KMS-11 (cell line): ENCODE measurements around the gene AGPAT1.
A peak's percentile ranks its signal among the peaks of the same experiment; 100 is the strongest.

ENCODE experiments used
- H2AFZ ChIP-seq: fragments of 200-600 bp; sonication (generic); 2 replicates; pipeline ENCODE4 v1.6.1; 2016; ENCODE audit warnings: antibody characterized with exemption, mixed run types, low read depth
- H3K27ac ChIP-seq: fragments of 200-600 bp; sonication (generic); 2 replicates; pipeline ENCODE4 v1.6.1; 2016; ENCODE audit warnings: mild to moderate bottlenecking, mixed run types
- H3K27me3 ChIP-seq: fragments of 200-600 bp; sonication (generic); 2 replicates; pipeline ENCODE4 v1.6.1; 2017; ENCODE audit warnings: mild to moderate bottlenecking, low read depth, mixed run types, moderate library complexity; ENCODE audit not compliant: insufficient read depth
- H3K36me3 ChIP-seq: fragments of 200-600 bp; sonication (generic); 2 replicates; pipeline ENCODE4 v1.6.1; 2017; ENCODE audit warnings: mild to moderate bottlenecking, mixed run types; ENCODE audit not compliant: insufficient read depth
- H3K4me1 ChIP-seq: fragments of 200-600 bp; sonication (generic); 2 replicates; pipeline ENCODE4 v1.6.1; 2016; ENCODE audit warnings: mild to moderate bottlenecking, low read depth, mixed run types; ENCODE audit not compliant: poor library complexity, severe bottlenecking
- H3K4me2 ChIP-seq: fragments of 200-600 bp; sonication (generic); 2 replicates; pipeline ENCODE4 v1.7.0; 2016; ENCODE audit warnings: mild to moderate bottlenecking, mixed run types
- H3K4me3 ChIP-seq: fragments of 200-600 bp; sonication (generic); IDR thresholded peaks from 2 replicates; pipeline ENCODE4 v1.6.1; 2017; ENCODE audit warnings: low read depth, low read length, mixed read lengths; ENCODE audit not compliant: insufficient read depth
- H3K79me2 ChIP-seq: fragments of 200-600 bp; sonication (generic); 2 replicates; pipeline ENCODE4 v1.6.1; 2016; ENCODE audit warnings: low read depth, mixed run types; ENCODE audit not compliant: insufficient read depth
- H3K9ac ChIP-seq: fragments of 200-600 bp; sonication (generic); 2 replicates; pipeline ENCODE4 v1.6.1; 2016; ENCODE audit warnings: mild to moderate bottlenecking, mixed run types
- H4K20me1 ChIP-seq: fragments of 200-600 bp; sonication (generic); 2 replicates; pipeline ENCODE4 v1.6.1; 2016; ENCODE audit warnings: mild to moderate bottlenecking, mixed run types; ENCODE audit not compliant: insufficient read depth
- CTCF ChIP-seq: fragments of 200-600 bp; sonication (generic); conservative IDR thresholded peaks from 2 replicates; pipeline ENCODE4 v1.6.1; 2017; ENCODE audit warnings: low read depth, mild to moderate bottlenecking, antibody characterized with exemption, low read length, moderate library complexity, mixed read lengths

The AGPAT1 gene

GRCh38 chr6:32181915-32182529 lies 6.1 kb upstream of the AGPAT1 start:
- Histone ChIP-seq H4K20me1 (no peaks in the 10 kb centered on the region), H3K4me1 (peaks cover 7% of the 10 kb centered on the region), H3K9ac (no peak overlapping the region), H3K4me3 (no peak overlapping the region), H3K27me3 (no peaks in the 10 kb centered on the region), H2AFZ (no peak overlapping the region), H3K36me3 (no peaks in the 10 kb centered on the region), H3K27ac (no peak overlapping the region), H3K79me2 (no peaks in the 10 kb centered on the region), H3K4me2 (no peak overlapping the region)
- no peak for TF ChIP-seq CTCF

GRCh38 chr6:32181148-32181702 lies 5.3 kb upstream of the AGPAT1 start:
- Histone ChIP-seq H4K20me1 (no peaks in the 10 kb centered on the region), H3K27ac (no peak overlapping the region), H3K36me3 (no peaks in the 10 kb centered on the region), H3K79me2 (no peaks in the 10 kb centered on the region), H3K4me2 (no peak overlapping the region), H3K4me3 (no peak overlapping the region), H3K4me1 (peaks cover 15% of the 10 kb centered on the region), H2AFZ (no peak overlapping the region), H3K27me3 (no peaks in the 10 kb centered on the region), H3K9ac (no peak overlapping the region)
- no peak for TF ChIP-seq CTCF

DNA sequence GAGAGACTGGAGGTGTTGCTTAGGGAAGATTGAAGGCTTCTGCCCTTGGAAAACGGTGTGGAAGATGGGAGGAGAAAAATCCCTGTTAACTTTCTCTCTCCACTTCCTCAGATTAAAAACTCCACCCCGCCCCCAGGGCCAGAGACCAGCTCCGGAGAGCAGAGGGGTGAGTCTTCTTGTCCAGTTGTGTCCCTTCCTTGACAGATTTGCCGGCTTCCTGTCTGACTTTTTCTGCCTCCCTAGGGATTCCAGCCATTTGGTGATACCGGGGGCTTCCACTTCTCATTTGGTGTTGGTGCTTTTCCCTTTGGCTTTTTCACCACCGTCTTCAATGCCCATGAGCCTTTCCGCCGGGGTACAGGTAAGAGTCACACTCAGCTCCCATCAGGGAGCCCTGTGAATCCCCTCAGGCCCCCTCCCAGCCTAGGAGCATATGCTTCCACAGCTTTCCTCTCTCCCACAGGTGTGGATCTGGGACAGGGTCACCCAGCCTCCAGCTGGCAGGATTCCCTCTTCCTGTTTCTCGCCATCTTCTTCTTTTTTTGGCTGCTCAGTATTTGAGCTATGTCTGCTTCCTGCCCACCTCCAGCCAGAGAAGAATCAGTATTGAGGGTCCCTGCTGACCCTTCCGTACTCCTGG lies 4.0 kb upstream of the AGPAT1 start:
- no peaks in the 10 kb centered on the region for H3K36me3 ChIP-seq
- H3K27ac ChIP-seq: no peak overlapping the region
- H2AFZ ChIP-seq: no peak overlapping the region
- no peak for TF ChIP-seq CTCF
- peaks cover 21% of the 10 kb centered on the region for H3K4me1 ChIP-seq
- no peak overlapping the region for H3K4me2 ChIP-seq
- no peaks in the 10 kb centered on the region for H3K79me2 ChIP-seq
- no peak overlapping the region for H3K4me3 ChIP-seq
- no peaks in the 10 kb centered on the region for H3K27me3 ChIP-seq
- no peaks in the 10 kb centered on the region for H4K20me1 ChIP-seq
- no peak overlapping the region for H3K9ac ChIP-seq

DNA sequence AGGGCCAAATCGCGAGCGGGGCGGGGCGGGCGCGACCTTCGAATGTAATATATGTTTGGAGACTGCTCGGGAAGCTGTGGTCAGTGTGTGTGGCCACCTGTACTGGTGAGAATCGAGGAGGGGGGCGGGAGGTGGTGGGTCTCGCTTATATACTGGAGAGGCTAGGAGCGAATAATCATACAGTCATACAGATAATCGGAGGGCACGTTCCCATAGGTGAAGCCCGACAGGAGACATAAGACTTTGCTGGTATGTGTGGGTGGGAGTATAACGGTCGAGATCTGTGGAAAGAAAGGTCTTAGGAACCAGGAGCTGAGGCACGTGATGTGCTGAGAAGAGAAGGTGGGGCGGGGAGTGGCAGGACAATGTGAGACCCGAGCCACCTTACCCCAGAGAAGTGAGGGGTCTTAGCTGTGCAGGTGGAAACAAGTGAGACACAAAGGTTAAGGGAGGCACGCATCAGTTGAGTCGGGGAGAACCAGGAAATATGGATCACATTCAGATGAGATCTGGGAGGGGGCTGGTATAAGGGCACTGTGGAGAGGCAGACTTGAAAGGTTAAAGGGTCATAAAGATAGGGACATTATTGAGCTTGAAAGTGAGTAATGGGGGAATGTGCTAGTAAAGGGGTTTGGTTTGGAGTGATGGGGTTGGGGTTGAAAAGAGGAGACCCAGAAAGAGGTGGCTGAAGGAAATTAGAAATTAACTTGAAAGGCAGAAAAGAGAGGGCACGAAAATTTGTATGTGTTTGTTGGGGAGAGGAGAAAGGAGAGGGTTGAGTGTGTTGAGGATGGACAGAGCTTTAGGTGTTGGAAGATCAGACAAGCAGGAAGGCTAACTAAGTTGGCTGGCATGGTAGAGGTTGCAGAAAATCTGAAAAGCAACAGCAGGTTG lies 2.9 kb upstream of the AGPAT1 start:
- H3K9ac ChIP-seq: peak overlapping the region; percentile 67; the same call in 1 of the 2 replicates
- H3K36me3 ChIP-seq: no peaks in the 10 kb centered on the region
- H3K4me3 ChIP-seq: no peak overlapping the region
- no peaks in the 10 kb centered on the region for H3K27me3 ChIP-seq
- no peaks in the 10 kb centered on the region for H4K20me1 ChIP-seq
- no peaks in the 10 kb centered on the region for H3K79me2 ChIP-seq
- peaks cover 21% of the 10 kb centered on the region for H3K4me1 ChIP-seq
- peak overlapping the region; percentile 72 for H3K27ac ChIP-seq
- no peak for TF ChIP-seq CTCF
- H3K4me2 ChIP-seq: peak overlapping the region; percentile 97
- H2AFZ ChIP-seq: peak overlapping the region; percentile 68; the same call in 1 of the 2 replicates
